MM.1S (cell line): Measurements from ENCODE around the gene CCNC.

Source experiments
- DNase-seq: peaks from one replicate; pipeline ENCODE4 v3.0.0-alpha.2; 2015
- H2AFZ ChIP-seq: fragments of 300-600 bp; sonication (generic); 2 replicates; pipeline ENCODE4 v1.6.0; 2016; ENCODE audit warnings: antibody characterized with exemption, low read length
- H3F3A ChIP-seq: fragments of 300-600 bp; sonication (generic); 2 replicates; pipeline ENCODE4 v1.6.1; 2016; ENCODE audit warnings: mild to moderate bottlenecking, antibody characterized with exemption, low read length, moderate library complexity, mixed read lengths; ENCODE audit not compliant: insufficient read depth
- H3K27ac ChIP-seq: fragments of 300-600 bp; sonication (generic); 2 replicates; pipeline ENCODE4 v1.5.1; 2016; ENCODE audit warnings: mild to moderate bottlenecking, low read length
- H3K27me3 ChIP-seq: fragments of 300-600 bp; sonication (generic); replicated peaks from 2 replicates; pipeline ENCODE4 v1.6.0; 2016; ENCODE audit warnings: low read length; ENCODE audit not compliant: insufficient read depth
- H3K36me3 ChIP-seq: fragments of 300-600 bp; sonication (generic); replicated peaks from 2 replicates; pipeline ENCODE4 v1.6.1; 2016; ENCODE audit warnings: mild to moderate bottlenecking, low read length, mixed read lengths; ENCODE audit not compliant: insufficient read depth
- H3K4me1 ChIP-seq: fragments of 300-600 bp; sonication (generic); 2 replicates; pipeline ENCODE4 v1.6.1; 2016; ENCODE audit warnings: low read length, mixed read lengths
- H3K4me2 ChIP-seq: fragments of 300-600 bp; sonication (generic); 2 replicates; pipeline ENCODE4 v1.6.0; 2016; ENCODE audit warnings: low read depth, low read length
- H3K4me3 ChIP-seq: fragments of 300-600 bp; sonication (generic); 2 replicates; pipeline ENCODE4 v1.5.1; 2016; ENCODE audit warnings: low read length, mixed read lengths
- H3K79me2 ChIP-seq: fragments of 300-600 bp; sonication (generic); 2 replicates; pipeline ENCODE4 v1.6.1; 2016; ENCODE audit warnings: mixed run types, low read length, mixed read lengths
- H3K9ac ChIP-seq: fragments of 300-600 bp; sonication (generic); 2 replicates; pipeline ENCODE4 v1.6.1; 2016; ENCODE audit warnings: low read length, mixed read lengths
- H3K9me2 ChIP-seq: fragments of 300-600 bp; sonication (generic); replicated peaks from 2 replicates; pipeline ENCODE4 v1.6.1; 2016; ENCODE audit warnings: mild to moderate bottlenecking, low read length, mixed read lengths; ENCODE audit not compliant: insufficient read depth
- H3K9me3 ChIP-seq: fragments of 300-600 bp; sonication (generic); replicated peaks from 2 replicates; pipeline ENCODE4 v1.6.1; 2016; ENCODE audit warnings: mild to moderate bottlenecking, low read length, mixed read lengths; ENCODE audit not compliant: insufficient read depth
- H4K20me1 ChIP-seq: fragments of 300-600 bp; sonication (generic); 2 replicates; pipeline ENCODE4 v1.6.1; 2016; ENCODE audit warnings: mild to moderate bottlenecking, low read length, moderate library complexity, mixed read lengths; ENCODE audit not compliant: insufficient read depth
- CTCF ChIP-seq: fragments of 300-600 bp; sonication (generic); IDR thresholded peaks from 2 replicates; pipeline ENCODE4 v1.5.1; 2016; ENCODE audit warnings: antibody characterized with exemption, low read length, mixed read lengths
- EZH2 ChIP-seq: fragments of 300-600 bp; sonication (generic); optimal IDR thresholded peaks from 2 replicates; pipeline ENCODE3; 2017; ENCODE audit warnings: low read depth, mild to moderate bottlenecking, antibody characterized with exemption, low read length, mixed read lengths
- EZH2phosphoT487 ChIP-seq: fragments of 300-600 bp; sonication (generic); IDR thresholded peaks from 2 replicates; pipeline ENCODE4 v1.6.1; 2018; ENCODE audit warnings: antibody characterized with exemption, low read length

CCNC gene

GRCh38 chr6:99550046-99550748 lies 18.3 kb downstream of the CCNC start:
- Histone ChIP-seq H3F3A (0 out of 2 replicates have a peak, but pooled peaks cover 3% of the 10 kb centered on the region), H3K4me1 (no peaks in the 10 kb centered on the region), H3K4me2 (no peak overlapping the region), H2AFZ (no peak overlapping the region), H3K27me3 (no peaks in the 10 kb centered on the region), H3K36me3 (peaks cover 5% of the 10 kb centered on the region; the same call in 1 of the 2 replicates), H3K79me2 (peaks cover 3% of the 10 kb centered on the region; the same call in 1 of the 2 replicates), H3K27ac (no peak overlapping the region), H3K9me3 (no peaks in the 10 kb centered on the region), H3K4me3 (no peak overlapping the region), H3K9me2 (no peaks in the 10 kb centered on the region), H3K9ac (no peak overlapping the region), H4K20me1 (no peaks in the 10 kb centered on the region)
- no peak for DNase-seq
- TF ChIP-seq EZH2phosphoT487 (no peak), EZH2 (no peak), CTCF (no peak)

GRCh38 chr6:99548706-99549105 lies 19.8 kb downstream of the CCNC start:
- H3K4me1 ChIP-seq: no peaks in the 10 kb centered on the region
- H3F3A ChIP-seq: no peaks in the 10 kb centered on the region
- H2AFZ ChIP-seq: no peak overlapping the region
- H4K20me1 ChIP-seq: no peaks in the 10 kb centered on the region
- no peak overlapping the region for H3K4me3 ChIP-seq
- no peaks in the 10 kb centered on the region for H3K27me3 ChIP-seq
- no peak overlapping the region for H3K9ac ChIP-seq
- H3K79me2 ChIP-seq: peaks cover 3% of the 10 kb centered on the region; the same call in 1 of the 2 replicates
- DNase-seq: no peak
- H3K4me2 ChIP-seq: no peak overlapping the region
- no peaks in the 10 kb centered on the region for H3K9me3 ChIP-seq
- H3K36me3 ChIP-seq: peaks cover 5% of the 10 kb centered on the region; the same call in 1 of the 2 replicates
- no peaks in the 10 kb centered on the region for H3K9me2 ChIP-seq
- TF ChIP-seq EZH2phosphoT487 (no peak), EZH2 (no peak), CTCF (no peak)
- no peak overlapping the region for H3K27ac ChIP-seq

GRCh38 chr6:99547526-99547925 lies 20.9 kb downstream of the CCNC start:
- Histone ChIP-seq H3K9me2 (no peaks in the 10 kb centered on the region), H3K27me3 (no peaks in the 10 kb centered on the region), H3K4me2 (no peak overlapping the region), H3F3A (no peaks in the 10 kb centered on the region), H3K36me3 (peaks cover 5% of the 10 kb centered on the region; the same call in 1 of the 2 replicates), H3K4me1 (no peaks in the 10 kb centered on the region), H4K20me1 (no peaks in the 10 kb centered on the region), H3K4me3 (no peak overlapping the region), H3K9me3 (no peaks in the 10 kb centered on the region), H3K9ac (no peak overlapping the region), H3K27ac (no peak overlapping the region), H2AFZ (no peak overlapping the region), H3K79me2 (peaks cover 3% of the 10 kb centered on the region; the same call in 1 of the 2 replicates)
- no peak for DNase-seq
- TF ChIP-seq EZH2phosphoT487 (no peak), EZH2 (no peak), CTCF (no peak)
